22Rv1 (cell line): ENCODE results near the gene PPP3CA.

Experiments
- CTCF ChIP-seq: fragments of 450-650 bp; IDR thresholded peaks from 2 replicates; pipeline ENCODE4 v1.5.1; 2017; ENCODE audit warnings: mild to moderate bottlenecking
- ZFX ChIP-seq: fragments of 450-650 bp; IDR thresholded peaks from 2 replicates; pipeline ENCODE4 v1.6.1; 2017; ENCODE audit warnings: antibody characterized with exemption, borderline replicate concordance

GRCh38 chr4:101039367-101039766 lies 308.0 kb downstream of the PPP3CA start:
- no peak for TF ChIP-seq CTCF
- TF ChIP-seq ZFX = no peak
